Stimulated activated CD8-positive, alpha-beta memory T cell treated with anti-CD3 and anti-CD28 coated beads, Interleukin-4, amount 100 ng/mL, for 1 hour (primary cell): ENCODE results near the gene ZKSCAN8.
A peak's percentile ranks its signal among the peaks of the same experiment; 100 is the strongest.
"Not testable (repeated sequence)": the region's sequence is repeated elsewhere in the genome, so short reads cannot be mapped to it uniquely, and the experiment has no call there.

ENCODE experiments used
- DNase-seq, 2 donors: peaks; one replicate each; pipeline ENCODE4 v3.0.0-alpha.2; 2020; ENCODE audit warnings: low read depth in 2 of 2, low spot score in 1 of 2

The ZKSCAN8 gene

GRCh38 chr6:28141500-28142329 lies at the start of gene ZKSCAN8:
Gene ZKSCAN8 (plus strand): TSS chr6:28141883. CDS start chr6:28148408, 6,525 bp downstream.
- DNase-seq: peak in 1 of 2 donors; percentile 61

DNA sequence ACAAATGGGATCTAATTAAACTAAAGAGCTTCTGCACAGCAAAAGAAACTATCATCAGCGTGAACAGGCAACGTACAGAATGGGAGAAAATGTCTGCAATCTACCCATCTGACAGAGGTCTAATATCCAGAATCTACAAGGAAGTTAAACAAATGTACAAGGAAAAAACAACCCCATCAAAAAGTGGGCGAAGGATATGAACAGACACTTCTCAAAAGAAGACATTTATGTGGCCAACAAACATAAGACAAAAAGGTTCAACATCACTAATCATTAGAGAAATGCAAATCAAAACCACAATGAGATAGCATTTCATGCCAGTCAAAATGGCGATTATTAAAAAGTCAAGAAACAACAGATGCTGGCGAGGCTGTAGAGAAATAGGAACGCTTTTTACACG lies 39.5 kb upstream of the ZKSCAN8 start:
- DNase-seq: not testable (repeated sequence)

GRCh38 chr6:28102699-28103098 lies 39.0 kb upstream of the ZKSCAN8 start:
- not testable (repeated sequence) for DNase-seq

GRCh38 chr6:28104392-28105244 lies 37.1 kb upstream of the ZKSCAN8 start:
- peak; percentile 61 to 67 for DNase-seq

DNA sequence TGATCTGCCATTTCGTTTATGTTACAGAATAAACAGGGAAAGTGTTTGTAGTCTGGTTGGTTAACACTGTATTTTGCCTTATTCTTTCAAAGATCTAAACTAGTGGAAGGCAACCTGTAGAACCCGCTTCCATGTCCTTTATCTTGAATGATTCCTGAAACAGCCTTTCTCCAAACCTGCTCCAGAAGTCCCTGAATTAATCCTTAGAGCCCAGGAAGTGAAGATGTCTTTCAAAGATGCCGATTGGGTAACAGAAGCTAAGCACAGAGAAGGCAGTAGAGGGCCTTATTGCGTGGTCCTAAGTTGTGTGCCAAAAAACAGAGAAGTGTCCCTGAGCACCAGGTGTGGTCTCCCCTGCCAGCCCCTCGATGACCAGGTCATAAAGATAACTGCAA lies 36.4 kb upstream of the ZKSCAN8 start:
- DNase-seq: no peak

GRCh38 chr6:28107506-28107905 lies 34.2 kb upstream of the ZKSCAN8 start:
- DNase-seq: no peak

GRCh38 chr6:28111964-28112363 lies 29.7 kb upstream of the ZKSCAN8 start:
- DNase-seq: no peak

- no peak for DNase-seq
These were observed 25.9 kb upstream of the ZKSCAN8 start for GRCh38 chr6:28115799-28116198.

- no peak for DNase-seq
These were observed 24.2 kb upstream of the ZKSCAN8 start for GRCh38 chr6:28117386-28118050.

DNA sequence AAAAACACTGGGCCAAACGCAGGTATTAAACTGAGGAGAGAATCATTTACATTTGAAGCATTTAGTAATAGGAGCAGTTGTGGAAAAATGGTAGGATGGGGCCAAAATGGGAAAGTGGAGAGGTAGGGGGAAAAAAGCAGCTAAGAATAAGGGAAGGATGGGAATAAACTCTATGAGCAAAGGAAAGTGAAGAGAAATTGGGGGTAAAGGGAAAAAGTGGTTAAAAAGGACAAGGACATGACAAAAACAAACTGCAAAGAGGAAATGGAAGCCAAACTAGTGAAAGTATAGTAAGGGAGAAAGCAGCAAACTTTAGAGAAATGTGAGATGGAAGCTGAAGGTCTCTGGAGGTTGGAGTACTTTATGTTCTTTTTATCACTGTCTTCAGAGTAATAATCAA lies 23.5 kb upstream of the ZKSCAN8 start:
- no peak for DNase-seq

DNA sequence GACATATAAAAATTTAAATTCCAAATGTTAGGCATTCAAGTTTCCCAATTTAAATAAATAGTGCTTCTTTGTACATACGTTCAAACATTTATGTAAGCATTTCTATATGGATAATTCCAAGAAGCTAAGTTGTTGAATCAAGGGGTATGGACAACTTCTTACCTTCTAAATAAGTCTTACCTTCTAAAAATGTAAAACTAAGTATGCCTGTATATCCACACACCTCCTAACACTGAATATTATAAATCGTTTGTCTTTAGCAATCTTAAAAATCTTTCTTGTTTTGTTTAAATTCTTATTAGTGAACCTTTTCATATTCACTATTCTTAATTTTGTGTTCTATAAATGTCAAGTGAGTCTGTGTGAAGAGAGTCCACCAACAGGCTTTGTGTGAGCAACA lies 19.8 kb upstream of the ZKSCAN8 start:
- DNase-seq: no peak

- DNase-seq: not testable (repeated sequence)
These were observed 19.4 kb upstream of the ZKSCAN8 start for GRCh38 chr6:28122283-28122682.

GRCh38 chr6:28124350-28124970 lies 17.2 kb upstream of the ZKSCAN8 start, which contains the start of gene ZSCAN16:
Gene ZSCAN16 (plus strand): TSS chr6:28124609. CDS start chr6:28125444, 835 bp downstream.
- peak in 1 of 2 donors; percentile 57 for DNase-seq

DNA sequence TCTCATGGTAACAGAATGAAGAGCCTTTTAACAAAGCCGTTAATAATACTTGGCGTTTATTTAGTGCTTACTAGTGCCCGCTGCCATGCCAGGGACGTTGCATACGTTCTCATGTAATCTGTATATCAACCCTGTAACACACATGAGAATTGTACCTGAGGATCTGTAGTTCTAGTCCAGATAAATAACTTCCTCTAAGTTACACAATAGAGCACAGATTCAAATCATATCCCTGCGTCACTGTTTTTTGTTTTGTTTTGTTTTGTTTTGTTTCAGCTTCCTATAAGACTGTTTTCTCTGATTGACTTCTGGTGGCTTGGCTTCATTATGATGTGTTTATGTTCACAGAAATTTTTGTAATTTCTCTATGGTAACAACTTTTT lies 16.7 kb upstream of the ZKSCAN8 start:
- no peak for DNase-seq

GRCh38 chr6:28125401-28125800 lies 16.3 kb upstream of the ZKSCAN8 start:
- no peak for DNase-seq

- DNase-seq: no peak
These were observed 7.7 kb upstream of the ZKSCAN8 start for GRCh38 chr6:28134015-28134414.

DNA sequence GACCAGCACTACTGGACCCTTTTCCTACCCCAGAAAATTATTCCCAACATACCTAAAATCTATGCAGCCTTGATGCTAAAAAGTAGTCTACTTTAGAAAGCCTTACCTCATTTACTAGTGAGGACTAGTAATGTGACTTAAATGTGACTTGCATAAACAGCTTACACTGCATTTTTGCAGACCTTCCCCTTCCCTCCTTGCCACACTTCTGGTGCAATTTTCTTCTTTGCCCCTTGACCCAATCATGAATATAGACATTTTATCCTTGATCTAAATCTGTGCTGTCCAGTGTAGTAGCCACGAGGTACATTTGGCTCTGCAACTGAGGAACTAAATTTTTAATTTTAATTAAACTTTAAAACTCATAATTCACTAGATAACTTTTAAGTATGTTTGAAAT lies 7.0 kb upstream of the ZKSCAN8 start:
- no peak for DNase-seq

- no peak for DNase-seq
These were observed 6.3 kb upstream of the ZKSCAN8 start for GRCh38 chr6:28135393-28135792.

- peak; percentile 65 to 66 for DNase-seq
These were observed 4.8 kb upstream of the ZKSCAN8 start for GRCh38 chr6:28136585-28137504.

DNA sequence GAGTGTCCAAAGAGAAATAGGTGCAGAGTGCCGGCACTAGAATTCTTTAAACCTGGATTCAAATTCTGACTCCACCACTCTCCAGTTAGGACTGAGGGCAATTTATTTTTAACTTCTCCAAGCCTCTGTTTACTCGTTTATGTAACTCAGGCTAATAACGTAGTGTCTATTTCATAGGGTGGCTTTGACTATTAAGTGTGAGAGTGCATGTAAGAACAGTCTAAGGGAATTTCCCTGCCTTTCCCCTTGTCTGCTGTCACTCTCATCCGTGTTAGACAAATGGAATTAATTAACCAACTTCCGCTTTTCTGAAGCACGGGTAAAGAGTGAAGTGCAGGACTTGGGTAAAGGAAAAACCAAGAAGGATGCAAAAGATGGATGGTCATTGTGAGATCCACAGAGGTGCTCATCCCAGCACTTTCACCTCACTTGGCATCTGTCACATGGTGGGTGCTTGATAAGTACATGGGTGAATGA lies 4.1 kb upstream of the ZKSCAN8 start:
- no peak for DNase-seq
